GM19455 (cell line): ENCODE data around the gene ST6GALNAC3.

Experiments
- ATAC-seq: cut with Tn5 transposase; IDR thresholded peaks from one replicate; pipeline ENCODE4 v1.9.1; 2021; ENCODE audit not compliant: unreplicated experiment

ST6GALNAC3 gene

DNA sequence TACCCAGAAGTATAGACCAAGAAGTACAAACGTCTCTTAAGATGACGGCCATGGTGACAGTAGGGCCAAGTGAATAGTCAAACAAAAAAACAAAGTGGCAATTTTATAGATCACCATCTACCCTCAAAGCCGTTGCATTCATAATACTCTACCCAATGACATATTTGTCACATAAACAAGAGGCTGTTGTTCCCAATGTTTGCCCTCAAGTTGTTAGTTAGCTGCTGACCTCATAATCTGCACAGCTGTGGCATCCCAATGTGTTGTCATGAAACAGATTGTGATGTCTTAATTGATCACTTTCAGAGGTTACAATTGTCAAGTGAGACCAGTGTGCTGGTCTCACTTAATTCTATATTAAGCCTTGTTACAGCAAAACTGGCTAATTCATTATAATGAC, 333.8 kb downstream of the ST6GALNAC3 start:
- ATAC-seq: no peak

- no peak for ATAC-seq
Observed at GRCh38 chr1:76410499-76410898, 336.0 kb downstream of the ST6GALNAC3 start.

DNA sequence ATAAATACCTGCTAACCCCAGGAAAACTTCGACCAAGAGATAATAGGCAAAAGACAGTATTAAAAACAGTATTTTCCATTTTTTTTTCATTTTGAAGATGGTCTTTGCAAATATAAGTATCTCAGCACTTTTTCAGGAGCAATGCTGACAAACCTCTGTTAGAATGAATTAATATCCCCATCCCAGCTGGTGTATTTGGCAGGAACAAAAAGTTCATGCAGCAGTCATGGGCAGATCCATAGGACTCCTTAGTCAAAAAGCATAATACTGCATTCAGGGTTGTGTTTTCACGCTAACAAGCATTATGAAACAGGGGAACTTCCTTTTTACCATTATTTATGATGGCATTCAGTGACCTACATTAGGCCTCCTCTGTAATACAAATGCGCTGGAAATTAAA, 344.0 kb downstream of the ST6GALNAC3 start:
- ATAC-seq: no peak

GRCh38 chr1:76419603-76420002, 345.1 kb downstream of the ST6GALNAC3 start:
- no peak for ATAC-seq

DNA sequence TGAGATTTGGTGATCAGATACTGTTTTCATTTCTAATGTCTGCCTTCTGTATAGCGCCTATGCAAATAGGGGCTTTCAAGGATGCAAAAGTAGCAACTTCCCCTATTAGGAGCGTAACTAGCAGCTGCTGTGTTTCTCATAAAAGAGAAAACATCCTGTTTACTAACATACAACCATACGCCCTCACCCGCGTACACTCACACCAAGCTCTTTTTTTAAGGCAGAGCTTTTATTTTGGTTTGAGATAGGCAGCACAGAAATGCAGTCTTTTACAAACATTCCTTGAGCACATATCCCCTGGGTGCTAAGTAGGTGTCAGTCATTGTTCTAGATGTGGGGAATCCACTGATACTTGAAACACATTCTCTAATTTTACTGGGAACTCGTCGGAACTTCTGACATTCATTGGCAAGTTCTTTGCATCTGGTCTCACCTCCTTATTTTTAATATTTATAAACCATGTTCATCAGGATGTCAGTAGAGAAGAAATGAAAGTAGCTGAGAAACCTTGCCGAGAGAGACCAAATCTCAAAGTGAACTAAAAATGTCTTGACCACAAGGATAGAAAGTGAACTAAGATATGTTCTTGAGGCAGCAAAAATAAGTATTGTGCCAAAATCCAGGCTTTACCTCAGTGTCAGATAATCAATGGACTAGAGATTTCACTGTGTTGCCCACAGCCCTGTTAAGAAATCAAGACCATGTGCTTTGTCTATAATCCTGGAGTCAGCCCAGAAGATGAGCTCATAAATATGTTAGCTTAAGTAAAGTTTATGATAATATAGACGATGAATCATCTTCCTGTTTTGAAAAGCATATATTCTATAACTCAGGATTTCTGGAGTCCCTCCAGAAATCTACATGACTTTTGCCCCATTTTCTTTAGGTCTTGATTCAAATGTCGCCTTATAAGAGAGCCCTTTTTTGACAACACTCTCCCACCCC, 350.9 kb downstream of the ST6GALNAC3 start:
- peak; percentile 96 for ATAC-seq

DNA sequence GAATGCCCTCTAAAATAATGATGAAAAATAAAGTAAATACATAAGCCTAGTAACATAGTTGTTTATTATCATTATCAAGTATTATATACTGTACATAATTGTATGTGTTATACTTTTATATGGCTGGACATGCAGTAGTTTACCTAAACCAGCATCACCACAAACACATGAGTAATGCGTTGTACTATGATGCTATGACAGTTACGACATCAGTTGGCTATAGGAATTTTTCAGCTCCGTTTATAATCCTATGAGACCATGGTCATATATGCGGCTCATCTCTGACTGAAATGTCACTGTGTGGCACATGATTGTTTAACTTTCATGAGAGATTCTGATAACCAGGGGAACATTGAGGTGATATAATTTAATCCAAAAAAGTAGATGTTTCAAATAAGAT, 352.1 kb downstream of the ST6GALNAC3 start:
- ATAC-seq: no peak

GRCh38 chr1:76428028-76428427, 353.5 kb downstream of the ST6GALNAC3 start:
- no peak for ATAC-seq

GRCh38 chr1:76430531-76430930, 356.0 kb downstream of the ST6GALNAC3 start:
- no peak for ATAC-seq

DNA sequence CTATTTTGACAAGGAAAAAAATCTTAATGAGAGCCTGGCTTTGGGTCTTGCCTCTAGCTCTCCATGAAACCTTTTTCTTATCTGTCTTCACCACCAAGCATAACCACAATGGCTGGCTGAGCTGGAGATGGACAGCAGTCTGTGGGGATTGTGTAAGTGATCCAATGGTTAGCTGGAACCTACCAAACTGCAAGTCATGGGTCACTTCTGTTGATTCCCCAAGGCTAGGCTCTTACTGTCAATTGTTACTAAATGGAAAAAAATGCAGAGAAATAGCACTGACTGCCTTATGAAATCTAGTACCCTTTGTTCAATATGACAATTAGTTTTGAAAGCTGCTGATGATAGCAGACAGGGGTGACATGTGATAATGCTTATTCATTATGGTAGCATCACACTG, 359.0 kb downstream of the ST6GALNAC3 start:
- no peak for ATAC-seq

- no peak for ATAC-seq
Observed at GRCh38 chr1:76443217-76443616, 368.7 kb downstream of the ST6GALNAC3 start.

GRCh38 chr1:76444773-76445172, 370.2 kb downstream of the ST6GALNAC3 start:
- no peak for ATAC-seq

- ATAC-seq: no peak
Observed at GRCh38 chr1:76450229-76450628, 375.7 kb downstream of the ST6GALNAC3 start.

GRCh38 chr1:76463278-76463677, 388.7 kb downstream of the ST6GALNAC3 start:
- no peak for ATAC-seq

DNA sequence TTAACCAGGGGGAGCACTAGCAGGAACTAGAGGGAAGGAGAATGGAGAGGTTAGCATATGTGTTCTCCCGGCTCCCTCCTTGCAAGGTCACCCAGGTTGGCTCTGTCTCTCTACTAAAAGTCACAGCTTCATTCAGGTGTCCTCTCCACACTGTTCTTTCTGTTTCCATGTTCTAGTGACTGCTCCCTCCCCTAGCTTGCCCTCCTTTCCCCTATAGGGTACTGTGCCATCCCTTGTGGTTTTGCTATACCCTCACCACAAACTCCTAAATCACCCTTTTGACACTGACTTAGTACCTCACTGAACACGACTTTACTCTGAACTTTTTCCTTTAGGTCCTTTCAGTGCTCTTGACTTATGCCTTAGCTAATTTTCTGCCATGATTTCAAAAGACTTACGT, 389.3 kb downstream of the ST6GALNAC3 start:
- ATAC-seq: no peak

- no peak for ATAC-seq
Observed at GRCh38 chr1:76465030-76465429, 390.5 kb downstream of the ST6GALNAC3 start.

DNA sequence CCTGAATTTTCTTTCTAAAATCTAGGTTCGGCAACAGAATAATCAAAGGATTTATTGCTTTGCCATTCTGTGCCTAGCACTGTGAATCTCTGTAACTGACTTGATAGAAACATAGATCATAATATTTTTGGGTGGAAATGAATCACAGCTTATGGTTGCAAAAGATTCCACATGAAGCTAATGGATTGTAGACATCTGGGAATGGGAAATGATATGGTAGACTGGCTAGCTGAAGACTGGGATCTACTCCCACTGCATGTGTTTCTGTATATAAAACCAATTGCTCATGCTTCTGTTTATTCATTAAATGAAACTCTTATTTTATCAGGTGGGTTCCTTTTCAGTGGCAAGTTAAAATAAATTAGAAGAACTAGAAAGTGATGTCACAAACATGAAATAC, 395.6 kb downstream of the ST6GALNAC3 start:
- ATAC-seq: no peak

- ATAC-seq: no peak
Observed at GRCh38 chr1:76471536-76471935, 397.0 kb downstream of the ST6GALNAC3 start.

GRCh38 chr1:76473591-76473990, 399.0 kb downstream of the ST6GALNAC3 start:
- ATAC-seq: no peak

GRCh38 chr1:76474922-76475321, 400.4 kb downstream of the ST6GALNAC3 start:
- ATAC-seq: no peak

- no peak for ATAC-seq
Observed at GRCh38 chr1:76477156-76477555, 402.6 kb downstream of the ST6GALNAC3 start.

GRCh38 chr1:76480827-76481226, 406.3 kb downstream of the ST6GALNAC3 start:
- ATAC-seq: no peak

GRCh38 chr1:76481672-76482071, 407.1 kb downstream of the ST6GALNAC3 start:
- ATAC-seq: no peak

GRCh38 chr1:76482272-76482671, 407.7 kb downstream of the ST6GALNAC3 start:
- ATAC-seq: no peak
